WTC11 (cell line): ENCODE data around the gene DHX58. TPM values are rescaled to one million over a fixed set of nuclear protein-coding genes. Genes with fewer than 3 reads are reported as not detected.

Source experiments
- ATAC-seq: fragments of 200-7000 bp; cut with Tn5 transposase; 2 replicates; pipeline ENCODE4 v1.10.0; 2021; ENCODE audit warnings: mild to moderate bottlenecking, moderate library complexity
- CTCF ChIA-PET: fragments of 300-600 bp; sonication (Branson Sonifier 250); formaldehyde crosslinking; loops from one replicate; lab custom pipeline; 2021; ENCODE audit warnings: antibody characterized with exemption; lab: Charles Lee
- POLR2A ChIA-PET: fragments of 350-600 bp; sonication (Branson Sonifier 250); formaldehyde crosslinking; loops from one replicate; lab custom pipeline; 2021; ENCODE audit warnings: antibody characterized with exemption; lab: Charles Lee
- DNase-seq: peaks from one replicate; pipeline ENCODE4 v3.0.0; 2021; ENCODE audit warnings: low spot score
- H3K27ac Mint-ChIP-seq: 2 replicates; pipeline ENCODE4 v1.8.0; 2021; ENCODE audit warnings: mixed read lengths
- H3K27me3 Mint-ChIP-seq: 2 replicates; pipeline ENCODE4 v1.8.0; 2021; ENCODE audit warnings: low read depth, mild to moderate bottlenecking, moderate library complexity, mixed read lengths
- H3K36me3 Mint-ChIP-seq: 2 replicates; pipeline ENCODE4 v1.8.0; 2021; ENCODE audit warnings: mixed read lengths
- H3K4me1 Mint-ChIP-seq: 2 replicates; pipeline ENCODE4 v1.8.0; 2022; ENCODE audit warnings: mixed read lengths
- H3K4me3 Mint-ChIP-seq: 2 replicates; pipeline ENCODE4 v1.8.0; 2021; ENCODE audit warnings: mild to moderate bottlenecking, moderate library complexity, mixed read lengths
- H3K9me3 Mint-ChIP-seq: 2 replicates; pipeline ENCODE4 v1.8.0; 2021; ENCODE audit warnings: mixed read lengths
- ATF2 ChIP-seq: sonication (generic); formaldehyde crosslinking; IDR thresholded peaks from 2 replicates; pipeline ENCODE4 v1.8.1; 2022; ENCODE audit warnings: low read depth, missing genetic modification reagents, borderline replicate concordance
- CREM ChIP-seq: sonication (generic); formaldehyde crosslinking; IDR thresholded peaks from 2 replicates; pipeline ENCODE4 v1.8.1; 2022; ENCODE audit warnings: mild to moderate bottlenecking, missing genetic modification reagents, moderate library complexity
- ETV6 ChIP-seq: sonication (generic); formaldehyde crosslinking; IDR thresholded peaks from 2 replicates; pipeline ENCODE4 v1.8.1; 2022; ENCODE audit warnings: mild to moderate bottlenecking, missing genetic modification reagents
- FOXJ3 ChIP-seq: sonication (generic); formaldehyde crosslinking; IDR thresholded peaks from 2 replicates; pipeline ENCODE4 v1.9.0; 2021; ENCODE audit warnings: missing genetic modification reagents, mild to moderate bottlenecking, borderline replicate concordance
- HMGXB4 ChIP-seq: sonication (generic); formaldehyde crosslinking; IDR thresholded peaks from 2 replicates; pipeline ENCODE4 v1.8.1; 2023; ENCODE audit warnings: mild to moderate bottlenecking, moderate library complexity, missing genetic modification reagents
- IRF2 ChIP-seq: sonication (generic); formaldehyde crosslinking; IDR thresholded peaks from 2 replicates; pipeline ENCODE4 v1.8.0; 2022; ENCODE audit warnings: low read depth, missing genetic modification reagents, borderline replicate concordance
- MYBL2 ChIP-seq: sonication (generic); formaldehyde crosslinking; IDR thresholded peaks from 2 replicates; pipeline ENCODE4 v1.8.1; 2023; ENCODE audit warnings: mild to moderate bottlenecking, moderate library complexity, missing genetic modification reagents
- NFATC4 ChIP-seq: fragments of 250-450 bp; sonication (Bioruptor Pico); IDR thresholded peaks from 2 replicates; pipeline ENCODE4 v1.9.0; 2021; ENCODE audit warnings: mild to moderate bottlenecking
- NFE2L1 ChIP-seq: sonication (generic); formaldehyde crosslinking; IDR thresholded peaks from 2 replicates; pipeline ENCODE4 v1.8.1; 2023; ENCODE audit warnings: missing genetic modification reagents
- NR2C2 ChIP-seq: sonication (generic); formaldehyde crosslinking; IDR thresholded peaks from 2 replicates; pipeline ENCODE4 v1.8.0; 2022; ENCODE audit warnings: mild to moderate bottlenecking, missing genetic modification reagents
- ZNF263 ChIP-seq: sonication (generic); formaldehyde crosslinking; IDR thresholded peaks from 2 replicates; pipeline ENCODE4 v1.8.1; 2022; ENCODE audit warnings: low read depth, mild to moderate bottlenecking, moderate library complexity, missing genetic modification reagents
- ZNF281 ChIP-seq: sonication (generic); formaldehyde crosslinking; IDR thresholded peaks from 2 replicates; pipeline ENCODE4 v1.8.0; 2023; ENCODE audit warnings: mild to moderate bottlenecking, missing genetic modification reagents
- ZSCAN18 ChIP-seq: fragments of 250-450 bp; sonication (Bioruptor Pico); IDR thresholded peaks from 2 replicates; pipeline ENCODE4 v2.1.2; 2022; ENCODE audit warnings: mild to moderate bottlenecking, moderate library complexity
- total RNA-seq: library from RNA; stranded (reverse); gene quantifications from 3 replicates; pipeline ENCODE4 v1.2.3, GENCODE V29; 2021
- TF ChIP-seq, protein P1 (sequence below): fragments of 200-600 bp; IDR thresholded peaks from 2 replicates; pipeline ENCODE4 v1.8.0; 2022; ENCODE audit warnings: antibody characterized with exemption
- TF ChIP-seq, protein P2 (sequence below): sonication (generic); formaldehyde crosslinking; IDR thresholded peaks from 2 replicates; pipeline ENCODE4 v1.8.0; 2023; ENCODE audit warnings: missing genetic modification reagents

The DHX58 gene
- total RNA-seq, 1 experiment from 2014 or later: 6.3 TPM

- TF ChIP-seq ZNF281 (no peak), HMGXB4 (CRISPR knock-in tag) (no peak), NFATC4 (CRISPR knock-in tag) (no peak), NFE2L1 (CRISPR knock-in tag) (no peak), ETV6 (CRISPR knock-in tag) (no peak)
- TF ChIP-seq, protein P1, sequence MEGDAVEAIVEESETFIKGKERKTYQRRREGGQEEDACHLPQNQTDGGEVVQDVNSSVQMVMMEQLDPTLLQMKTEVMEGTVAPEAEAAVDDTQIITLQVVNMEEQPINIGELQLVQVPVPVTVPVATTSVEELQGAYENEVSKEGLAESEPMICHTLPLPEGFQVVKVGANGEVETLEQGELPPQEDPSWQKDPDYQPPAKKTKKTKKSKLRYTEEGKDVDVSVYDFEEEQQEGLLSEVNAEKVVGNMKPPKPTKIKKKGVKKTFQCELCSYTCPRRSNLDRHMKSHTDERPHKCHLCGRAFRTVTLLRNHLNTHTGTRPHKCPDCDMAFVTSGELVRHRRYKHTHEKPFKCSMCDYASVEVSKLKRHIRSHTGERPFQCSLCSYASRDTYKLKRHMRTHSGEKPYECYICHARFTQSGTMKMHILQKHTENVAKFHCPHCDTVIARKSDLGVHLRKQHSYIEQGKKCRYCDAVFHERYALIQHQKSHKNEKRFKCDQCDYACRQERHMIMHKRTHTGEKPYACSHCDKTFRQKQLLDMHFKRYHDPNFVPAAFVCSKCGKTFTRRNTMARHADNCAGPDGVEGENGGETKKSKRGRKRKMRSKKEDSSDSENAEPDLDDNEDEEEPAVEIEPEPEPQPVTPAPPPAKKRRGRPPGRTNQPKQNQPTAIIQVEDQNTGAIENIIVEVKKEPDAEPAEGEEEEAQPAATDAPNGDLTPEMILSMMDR: no peak
- TF ChIP-seq, protein P2, sequence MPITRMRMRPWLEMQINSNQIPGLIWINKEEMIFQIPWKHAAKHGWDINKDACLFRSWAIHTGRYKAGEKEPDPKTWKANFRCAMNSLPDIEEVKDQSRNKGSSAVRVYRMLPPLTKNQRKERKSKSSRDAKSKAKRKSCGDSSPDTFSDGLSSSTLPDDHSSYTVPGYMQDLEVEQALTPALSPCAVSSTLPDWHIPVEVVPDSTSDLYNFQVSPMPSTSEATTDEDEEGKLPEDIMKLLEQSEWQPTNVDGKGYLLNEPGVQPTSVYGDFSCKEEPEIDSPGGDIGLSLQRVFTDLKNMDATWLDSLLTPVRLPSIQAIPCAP: no peak
- TF ChIP-seq, all 79 proteins: peak for 0
These were observed 30.9 kb downstream of the DHX58 start (continued) for GRCh38 chr17:42081516-42082129.

DNA sequence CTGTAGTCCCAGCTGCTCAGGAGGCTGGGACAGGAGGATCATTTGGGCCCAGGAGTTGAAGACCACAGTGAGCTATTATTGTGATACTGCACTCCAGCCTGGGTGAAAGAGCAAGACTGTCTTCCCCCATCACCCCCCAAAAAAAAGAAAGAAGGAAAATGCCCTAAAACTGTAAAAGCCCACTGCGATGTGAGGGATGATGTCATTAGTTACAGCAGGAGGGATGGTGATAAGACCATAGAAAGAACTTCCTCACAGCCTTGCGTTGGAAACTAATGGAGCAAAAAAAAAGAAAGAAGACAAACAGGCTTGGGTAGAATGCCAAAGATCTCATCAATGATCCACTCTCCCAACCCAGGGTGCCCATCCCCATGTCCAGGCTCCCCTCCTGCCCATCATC lies 33.0 kb downstream of the DHX58 start:
- DNase-seq: no peak
- H3K9me3 Mint-ChIP-seq: no peaks in the 10 kb centered on the region
- no peak for TF ChIP-seq CREM (CRISPR knock-in tag)
- no peak for TF ChIP-seq NFATC4 (CRISPR knock-in tag)
- H3K27me3 Mint-ChIP-seq: no peaks in the 10 kb centered on the region; the same call in 1 of the 2 replicates
- CTCF ChIA-PET: interaction anchor here (1.6 kb wide), 1 partner anchor 8 kb away, joined by 5 read pairs; no protein-coding TSS in a partner anchor
- H3K27ac Mint-ChIP-seq: no peak overlapping the region
- peaks cover 3% of the 10 kb centered on the region; the same call in 1 of the 2 replicates for H3K4me1 Mint-ChIP-seq
- POLR2A ChIA-PET: no interaction called here
- no peak overlapping the region for H3K4me3 Mint-ChIP-seq
- H3K36me3 Mint-ChIP-seq: no peaks in the 10 kb centered on the region
- ATAC-seq: no peak

- H3K4me1 Mint-ChIP-seq: peaks cover 3% of the 10 kb centered on the region; the same call in 1 of the 2 replicates
- ChIA-PET POLR2A (no interaction called here), CTCF (interaction anchor here (0.7 to 0.8 kb wide), 3 partner anchors 21 to 119 kb away, joined by 3 to 6 read pairs (median 3); no protein-coding TSS in a partner anchor)
- no peak overlapping the region for H3K4me3 Mint-ChIP-seq
- H3K27ac Mint-ChIP-seq: no peak overlapping the region
- H3K9me3 Mint-ChIP-seq: no peaks in the 10 kb centered on the region
- H3K36me3 Mint-ChIP-seq: no peaks in the 10 kb centered on the region
- ATAC-seq (no peak), DNase-seq (no peak)
- TF ChIP-seq ZSCAN18 (CRISPR knock-in tag) (no peak), IRF2 (CRISPR knock-in tag) (no peak), ZNF263 (no peak), NR2C2 (CRISPR knock-in tag) (no peak), ATF2 (no peak), FOXJ3 (no peak), MYBL2 (CRISPR knock-in tag) (no peak)
- TF ChIP-seq, protein P1: no peak
- H3K27me3 Mint-ChIP-seq: peaks cover under 1% of the 10 kb centered on the region
These were observed 34.0 kb downstream of the DHX58 start for GRCh38 chr17:42078396-42079043.
